HG03135 (cell line): ENCODE results near the gene FAM118A.
"Not testable (repeated sequence)": the region's sequence is repeated elsewhere in the genome, so short reads cannot be mapped to it uniquely, and the experiment has no call there.

Source experiments
- ATAC-seq: cut with Tn5 transposase; IDR thresholded peaks from one replicate; pipeline ENCODE4 v1.9.1; 2021; ENCODE audit warnings: mild to moderate bottlenecking, moderate library complexity; ENCODE audit not compliant: unreplicated experiment

The FAM118A gene

GRCh38 chr22:45329530-45329936 lies 19.8 kb downstream of the FAM118A start:
- no peak for ATAC-seq

- ATAC-seq, result no peak
Measured at GRCh38 chr22:45330548-45330947, 20.8 kb downstream of the FAM118A start.

- ATAC-seq, result no peak
Measured at GRCh38 chr22:45331486-45331885, 21.8 kb downstream of the FAM118A start.

- ATAC-seq, result no peak
Measured at GRCh38 chr22:45332001-45332400, 22.3 kb downstream of the FAM118A start.

- ATAC-seq, result no peak
Measured at GRCh38 chr22:45334068-45334467, 24.3 kb downstream of the FAM118A start.

GRCh38 chr22:45334528-45334927 lies 24.8 kb downstream of the FAM118A start:
- no peak for ATAC-seq

GRCh38 chr22:45335021-45335818 lies 25.5 kb downstream of the FAM118A start:
- ATAC-seq, result no peak

- no peak for ATAC-seq
Measured at GRCh38 chr22:45335854-45336522, 26.3 kb downstream of the FAM118A start.

- no peak for ATAC-seq
Measured at GRCh38 chr22:45336971-45337431, 27.3 kb downstream of the FAM118A start.

GRCh38 chr22:45337536-45337935 lies 27.8 kb downstream of the FAM118A start:
- no peak for ATAC-seq

GRCh38 chr22:45338795-45339194 lies 29.1 kb downstream of the FAM118A start:
- ATAC-seq, result no peak

GRCh38 chr22:45340323-45340722 lies 30.6 kb downstream of the FAM118A start:
- ATAC-seq, result no peak

GRCh38 chr22:45341498-45341897 lies 31.8 kb downstream of the FAM118A start:
- ATAC-seq, result no peak

GRCh38 chr22:45343143-45343542 lies 33.4 kb downstream of the FAM118A start:
- no peak for ATAC-seq

GRCh38 chr22:45344334-45344733 lies 34.6 kb downstream of the FAM118A start:
- ATAC-seq, result no peak

GRCh38 chr22:45349916-45350315 lies 40.2 kb downstream of the FAM118A start:
- ATAC-seq, result no peak

GRCh38 chr22:45351956-45352355 lies 42.2 kb downstream of the FAM118A start:
- ATAC-seq, result no peak

GRCh38 chr22:45352757-45353156 lies 43.0 kb downstream of the FAM118A start:
- ATAC-seq, result not testable (repeated sequence)

- ATAC-seq, result no peak
Measured at GRCh38 chr22:45353786-45354185, 44.1 kb downstream of the FAM118A start.

- ATAC-seq, result no peak
Measured at GRCh38 chr22:45357490-45357889, 47.8 kb downstream of the FAM118A start.

- ATAC-seq, result no peak
Measured at GRCh38 chr22:45358127-45358526, 48.4 kb downstream of the FAM118A start.

GRCh38 chr22:45359627-45360026 lies 49.9 kb downstream of the FAM118A start:
- ATAC-seq, result no peak
